Activated CD8-positive, alpha-beta T cell treated with anti-CD3 and anti-CD28 coated beads, Interleukin-2, amount 10 ng/mL, durations not matched to agents 7 days and 5 days (primary cell): ENCODE measurements around the gene ATP2B3. TPM values are rescaled to one million over a fixed set of nuclear protein-coding genes. Genes with fewer than 3 reads are reported as not detected.

ENCODE experiments used
- ATAC-seq: fragments of 150-1000 bp; cut with Tn5 transposase; one replicate; pipeline ENCODE4 v1.10.0; 2021; ENCODE audit warnings: moderate library complexity
- CTCF ChIA-PET: fragments of 350-600 bp; sonication (Branson Sonifier 250); formaldehyde crosslinking; loops from one replicate; lab custom pipeline; 2021; ENCODE audit warnings: antibody characterized with exemption; lab: Charles Lee
- POLR2A ChIA-PET: fragments of 350-600 bp; sonication (Branson Sonifier 250); formaldehyde crosslinking; loops from one replicate; lab custom pipeline; 2021; ENCODE audit warnings: antibody characterized with exemption; lab: Charles Lee
- DNase-seq: peaks from one replicate; pipeline ENCODE4 v3.0.0-alpha.2; 2020
- H3K27ac Mint-ChIP-seq: one replicate; pipeline ENCODE4 v1.8.0; 2021; ENCODE audit warnings: mild to moderate bottlenecking, mixed read lengths
- H3K27me3 Mint-ChIP-seq: one replicate; pipeline ENCODE4 v1.8.0; 2021; ENCODE audit warnings: low read depth, mixed read lengths
- H3K36me3 Mint-ChIP-seq: one replicate; pipeline ENCODE4 v1.8.0; 2021; ENCODE audit warnings: low read depth, mixed read lengths
- H3K4me1 Mint-ChIP-seq: one replicate; pipeline ENCODE4 v1.8.0; 2021; ENCODE audit warnings: low read depth, mixed read lengths
- H3K4me3 Mint-ChIP-seq: one replicate; pipeline ENCODE4 v1.8.0; 2021; ENCODE audit warnings: mild to moderate bottlenecking, mixed read lengths
- H3K9me3 Mint-ChIP-seq: one replicate; pipeline ENCODE4 v1.8.0; 2022; ENCODE audit warnings: mixed read lengths; ENCODE audit not compliant: insufficient read depth
- total RNA-seq, 2 experiments: library from RNA; stranded (reverse); gene quantifications; one replicate each; pipeline ENCODE4 v1.2.3, GENCODE V29; 2021

ATP2B3 gene
- total RNA-seq, 2 experiments from 2014 or later, result not detected

DNA sequence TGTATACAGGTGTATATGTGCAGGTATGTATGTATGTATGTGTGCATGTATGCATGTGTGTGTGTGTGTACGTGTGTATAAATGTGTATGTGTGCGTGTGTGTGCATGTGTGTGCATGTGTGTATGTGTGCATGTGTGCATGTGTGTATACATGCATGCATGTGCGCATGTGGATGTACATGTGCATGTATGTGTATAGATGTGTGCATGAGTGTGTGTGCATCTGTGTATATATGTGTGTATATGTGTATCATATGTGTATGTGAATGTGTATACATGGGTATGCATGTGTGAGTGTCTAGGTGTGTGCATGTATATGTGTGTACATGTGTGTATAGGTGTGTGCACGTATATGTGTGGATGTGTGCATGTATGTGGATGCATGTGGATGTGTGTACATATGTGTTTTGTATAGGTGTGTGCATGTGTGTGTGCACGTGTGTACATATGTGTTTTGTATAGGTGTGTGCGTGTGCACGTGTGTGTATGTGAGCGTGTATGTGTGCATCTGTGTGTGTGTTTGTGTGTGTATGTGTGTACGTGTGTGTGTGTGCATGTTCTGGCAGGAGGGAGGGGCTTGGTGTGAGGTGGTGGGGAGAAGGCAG lies 16.7 kb upstream of the ATP2B3 start:
- POLR2A ChIA-PET, result no interaction called here
- Mint-ChIP-seq H3K4me1 (no peaks in the 10 kb centered on the region), H3K27me3 (no peaks in the 10 kb centered on the region), H3K36me3 (no peaks in the 10 kb centered on the region), H3K4me3 (no peak overlapping the region), H3K9me3 (no peaks in the 10 kb centered on the region), H3K27ac (no peak overlapping the region)
- ATAC-seq (no peak), DNase-seq (no peak)
- CTCF ChIA-PET, result no interaction called here

DNA sequence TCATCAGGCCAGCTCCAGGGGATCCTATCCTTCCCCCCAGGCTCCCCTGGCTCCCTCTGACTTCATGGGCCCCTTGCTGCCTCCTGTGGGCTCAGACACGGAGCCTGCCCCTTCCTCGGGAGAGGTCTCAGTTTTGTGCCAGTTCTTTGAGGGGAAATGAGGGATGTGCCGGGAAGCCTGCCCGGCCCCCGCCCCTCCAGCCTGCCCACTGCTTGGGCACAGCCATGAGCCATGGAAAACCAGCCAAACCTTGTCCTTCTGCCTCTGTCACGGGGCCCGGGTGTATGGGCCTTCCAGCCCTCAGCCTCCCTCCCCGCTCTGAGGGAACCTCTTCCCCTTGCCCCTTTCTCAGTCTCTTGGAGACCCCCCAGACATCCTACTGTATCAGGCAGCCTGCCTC lies 15.9 kb upstream of the ATP2B3 start:
- ATAC-seq, result no peak
- Mint-ChIP-seq H3K9me3 (no peaks in the 10 kb centered on the region), H3K27me3 (no peaks in the 10 kb centered on the region), H3K4me3 (no peak overlapping the region), H3K27ac (no peak overlapping the region), H3K4me1 (no peaks in the 10 kb centered on the region), H3K36me3 (no peaks in the 10 kb centered on the region)
- CTCF ChIA-PET, result no interaction called here
- POLR2A ChIA-PET, result no interaction called here
- no peak for DNase-seq

- no peaks in the 10 kb centered on the region for H3K9me3 Mint-ChIP-seq
- no peaks in the 10 kb centered on the region for H3K4me1 Mint-ChIP-seq
- no peak overlapping the region for H3K4me3 Mint-ChIP-seq
- CTCF ChIA-PET, result no interaction called here
- ATAC-seq (no peak), DNase-seq (no peak)
- POLR2A ChIA-PET, result no interaction called here
- H3K27ac Mint-ChIP-seq, result no peak overlapping the region
- no peaks in the 10 kb centered on the region for H3K36me3 Mint-ChIP-seq
- no peaks in the 10 kb centered on the region for H3K27me3 Mint-ChIP-seq
Measured at GRCh38 chrX:153502131-153502530, 15.3 kb upstream of the ATP2B3 start.

- POLR2A ChIA-PET, result no interaction called here
- no peak overlapping the region for H3K4me3 Mint-ChIP-seq
- H3K9me3 Mint-ChIP-seq, result no peaks in the 10 kb centered on the region
- H3K27ac Mint-ChIP-seq, result no peak overlapping the region
- H3K36me3 Mint-ChIP-seq, result no peaks in the 10 kb centered on the region
- ATAC-seq, result no peak
- H3K4me1 Mint-ChIP-seq, result peaks cover 4% of the 10 kb centered on the region
- CTCF ChIA-PET, result no interaction called here
- no peaks in the 10 kb centered on the region for H3K27me3 Mint-ChIP-seq
- DNase-seq, result no peak
Measured at GRCh38 chrX:153502796-153503195, 14.6 kb upstream of the ATP2B3 start.

- Mint-ChIP-seq H3K4me3 (no peak overlapping the region), H3K9me3 (no peaks in the 10 kb centered on the region), H3K36me3 (no peaks in the 10 kb centered on the region), H3K27me3 (no peaks in the 10 kb centered on the region), H3K4me1 (peaks cover 6% of the 10 kb centered on the region), H3K27ac (no peak overlapping the region)
- ChIA-PET POLR2A (no interaction called here), CTCF (no interaction called here)
- no peak for DNase-seq
- ATAC-seq, result no peak
Measured at GRCh38 chrX:153504445-153505016, 12.9 kb upstream of the ATP2B3 start.

DNA sequence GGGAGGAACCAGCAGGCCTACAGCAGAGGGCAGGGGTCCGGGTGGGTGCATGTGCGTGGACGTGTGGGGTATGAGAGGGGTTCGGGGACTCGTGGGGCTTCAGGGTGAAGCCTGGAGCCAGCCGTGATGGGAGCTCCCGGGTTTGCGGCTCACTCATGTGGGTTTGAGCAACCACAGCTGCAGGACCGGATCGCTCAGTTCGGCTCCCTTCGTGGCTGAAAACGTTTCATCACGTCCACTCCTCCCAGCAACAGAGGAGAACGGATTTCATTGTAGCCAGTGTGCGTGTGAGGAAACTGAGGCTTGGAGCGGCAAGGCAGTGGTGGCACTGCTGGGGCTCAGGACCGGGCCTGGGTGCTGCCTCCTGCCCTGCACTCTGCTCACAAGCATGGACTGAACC lies 12.1 kb upstream of the ATP2B3 start:
- H3K36me3 Mint-ChIP-seq, result no peaks in the 10 kb centered on the region
- DNase-seq, result no peak
- ChIA-PET POLR2A (no interaction called here), CTCF (interaction anchor here (2.8 to 2.9 kb wide), 2 partner anchors 34 to 45 kb away, joined by 14 to 38 read pairs; partner anchors contain the start of gene HAUS7)
- H3K27me3 Mint-ChIP-seq, result no peaks in the 10 kb centered on the region
- no peak overlapping the region for H3K4me3 Mint-ChIP-seq
- peaks cover 6% of the 10 kb centered on the region for H3K4me1 Mint-ChIP-seq
- no peak for ATAC-seq
- H3K27ac Mint-ChIP-seq, result no peak overlapping the region
- H3K9me3 Mint-ChIP-seq, result no peaks in the 10 kb centered on the region

DNA sequence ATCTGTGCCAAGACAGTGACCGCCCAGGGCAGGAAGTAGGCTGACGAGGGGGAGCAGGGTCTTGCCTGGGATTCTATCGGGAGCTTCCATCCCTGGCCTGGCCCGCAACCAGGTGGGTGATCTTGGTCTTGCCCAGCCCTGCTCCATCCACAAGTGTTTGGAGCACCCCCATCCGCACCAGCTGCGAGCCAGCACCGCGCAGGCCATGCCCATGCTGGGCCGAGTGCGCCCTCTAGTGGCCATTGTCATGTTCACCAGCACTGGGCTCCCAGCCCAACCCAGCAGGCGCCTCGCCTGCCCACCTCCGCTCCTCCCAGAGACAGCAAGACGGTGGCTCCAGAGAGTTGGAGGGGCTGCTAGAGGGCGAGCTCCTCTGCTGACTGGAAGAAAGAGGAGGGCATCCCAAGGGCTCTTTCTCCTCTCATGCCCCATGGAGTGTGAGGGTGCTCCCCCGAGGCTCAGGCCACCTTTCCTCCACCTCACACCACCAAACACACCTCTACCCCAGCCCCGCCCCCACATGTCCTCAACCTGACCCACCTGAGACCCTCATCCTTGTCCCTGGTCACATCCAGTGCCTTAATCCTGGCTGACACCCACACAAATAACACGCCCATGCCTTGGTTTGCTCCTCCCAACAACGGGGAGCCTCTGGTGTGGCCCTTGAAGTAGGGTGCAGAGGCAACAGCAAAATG lies 9.8 kb upstream of the ATP2B3 start:
- ChIA-PET POLR2A (no interaction called here), CTCF (interaction anchor here (1.0 to 2.9 kb wide), 10 partner anchors 8 to 566 kb away, joined by 3 to 38 read pairs (median 4); partner anchors contain the start of gene HAUS7)
- DNase-seq (peak; percentile 85), ATAC-seq (peak; percentile 100)
- Mint-ChIP-seq H3K36me3 (no peaks in the 10 kb centered on the region), H3K27me3 (no peaks in the 10 kb centered on the region), H3K4me3 (no peak overlapping the region), H3K9me3 (no peaks in the 10 kb centered on the region), H3K27ac (no peak overlapping the region), H3K4me1 (peaks cover 6% of the 10 kb centered on the region)

DNA sequence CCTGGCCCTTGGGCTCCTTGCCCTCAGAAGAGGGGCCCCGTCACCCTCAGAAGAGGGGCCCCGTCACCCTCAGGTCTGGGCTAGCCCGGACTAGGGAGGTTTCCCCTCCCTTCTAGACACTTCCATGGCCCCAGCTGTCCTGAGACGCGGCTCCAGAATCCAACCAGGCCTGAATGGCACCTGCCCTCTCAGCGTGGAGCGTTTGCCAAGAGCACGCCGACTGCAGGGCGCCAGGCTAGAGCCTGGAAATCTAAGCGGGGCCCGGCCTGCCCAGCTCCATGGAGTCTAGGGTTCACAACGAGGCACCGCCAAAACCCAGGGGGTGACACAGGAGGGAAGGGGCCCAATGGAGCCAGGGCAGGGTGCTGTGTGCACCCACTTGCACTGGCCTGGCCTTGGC lies 7.8 kb upstream of the ATP2B3 start:
- Mint-ChIP-seq H3K36me3 (no peaks in the 10 kb centered on the region), H3K9me3 (no peaks in the 10 kb centered on the region), H3K4me1 (peaks cover 6% of the 10 kb centered on the region), H3K27ac (no peak overlapping the region), H3K4me3 (no peak overlapping the region), H3K27me3 (no peaks in the 10 kb centered on the region)
- ATAC-seq, result no peak
- DNase-seq, result no peak
- POLR2A ChIA-PET, result interaction anchor here (0.7 kb wide), 1 partner anchor 12 kb away, joined by 4 read pairs; no protein-coding TSS in a partner anchor
- CTCF ChIA-PET, result no interaction called here

DNA sequence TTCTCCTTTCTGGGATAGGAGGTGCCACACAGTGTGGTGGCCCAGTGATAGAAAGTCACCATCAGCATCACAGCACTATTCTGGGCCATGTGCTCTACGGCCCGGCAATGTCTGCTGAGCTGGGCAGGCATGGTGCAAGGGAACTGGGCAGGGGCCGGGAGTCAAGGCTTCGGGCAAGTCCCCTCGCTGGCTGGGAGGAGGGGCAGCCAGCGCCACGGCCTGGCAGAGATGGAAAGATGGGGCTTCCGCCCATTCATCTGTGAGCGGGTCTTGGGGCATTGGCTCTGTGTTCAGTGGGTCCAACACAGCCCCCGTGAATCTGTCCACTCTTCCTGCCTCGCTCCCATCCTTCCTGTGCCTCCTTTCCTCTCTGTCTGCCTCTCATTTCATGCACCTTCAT lies 7.1 kb upstream of the ATP2B3 start:
- no peak for ATAC-seq
- H3K9me3 Mint-ChIP-seq, result no peaks in the 10 kb centered on the region
- CTCF ChIA-PET, result interaction anchor here (1.8 kb wide), 1 partner anchor 478 kb away, joined by 5 read pairs; no protein-coding TSS in a partner anchor

DNA sequence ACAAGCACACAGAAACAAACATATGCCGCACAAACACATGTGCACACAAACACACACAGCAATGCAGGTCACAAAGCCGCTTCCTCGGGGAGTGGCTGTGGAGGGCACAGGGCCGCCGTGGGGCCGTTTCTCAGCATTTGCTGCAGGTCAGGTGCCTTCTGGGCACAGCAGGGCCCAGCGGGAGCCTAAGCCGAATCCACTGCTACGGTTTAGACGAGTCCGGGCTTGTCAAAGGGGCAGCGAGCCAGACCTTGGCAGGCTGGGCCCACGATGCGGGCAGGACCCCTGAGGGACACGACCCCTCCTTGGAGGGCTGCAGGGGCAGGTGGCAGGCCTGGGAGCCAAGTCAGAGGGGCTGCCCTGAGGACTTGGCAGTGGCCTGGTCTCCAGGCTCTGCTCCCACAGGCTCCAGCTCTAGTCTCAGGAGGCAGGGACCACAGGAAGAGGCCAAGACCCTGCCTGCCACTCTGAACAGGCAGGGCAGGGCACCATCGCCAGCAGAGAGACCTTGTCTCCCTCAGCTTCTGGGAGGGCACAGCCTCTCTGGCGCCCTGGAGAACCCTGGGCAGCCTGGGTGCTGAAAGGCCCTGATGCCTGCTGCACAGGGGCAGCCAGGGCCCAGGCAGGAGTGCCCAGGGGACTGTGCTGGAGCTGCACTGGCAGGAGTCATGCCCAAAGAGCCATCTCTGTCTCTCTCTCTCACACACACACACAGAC lies 5.5 kb upstream of the ATP2B3 start:
- CTCF ChIA-PET, result interaction anchor here (1.8 kb wide), 1 partner anchor 479 kb away, joined by 5 read pairs; no protein-coding TSS in a partner anchor
- Mint-ChIP-seq H3K4me1 (peaks cover 6% of the 10 kb centered on the region), H3K9me3 (no peaks in the 10 kb centered on the region), H3K27me3 (peaks cover 8% of the 10 kb centered on the region), H3K36me3 (no peaks in the 10 kb centered on the region), H3K27ac (no peak overlapping the region), H3K4me3 (no peak overlapping the region)
- ATAC-seq (no peak), DNase-seq (no peak)
- POLR2A ChIA-PET, result no interaction called here

More for the DNA sequence above, 7.1 kb upstream of the ATP2B3 start:
- no peak for DNase-seq
- Mint-ChIP-seq H3K27me3 (no peaks in the 10 kb centered on the region), H3K27ac (no peak overlapping the region), H3K4me3 (no peak overlapping the region), H3K36me3 (no peaks in the 10 kb centered on the region), H3K4me1 (peaks cover 6% of the 10 kb centered on the region)
- POLR2A ChIA-PET, result no interaction called here

DNA sequence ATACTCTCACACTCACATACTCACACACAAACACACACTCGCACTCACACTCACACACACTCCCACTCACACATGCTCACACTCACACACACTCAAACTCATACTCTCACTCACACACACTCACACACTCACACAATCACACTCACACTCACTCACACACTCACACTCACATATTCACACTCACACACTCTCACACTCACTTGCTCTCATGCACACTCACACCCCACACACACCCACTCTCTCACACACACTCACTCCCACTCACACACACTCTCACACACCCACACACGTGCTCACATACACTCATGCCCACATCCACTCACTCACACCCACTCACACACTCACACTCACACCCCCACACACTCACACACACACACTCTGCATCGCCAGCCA lies 4.9 kb upstream of the ATP2B3 start:
- ChIA-PET POLR2A (no interaction called here), CTCF (no interaction called here)
- peaks cover 11% of the 10 kb centered on the region for H3K27me3 Mint-ChIP-seq
- no peaks in the 10 kb centered on the region for H3K9me3 Mint-ChIP-seq
- H3K27ac Mint-ChIP-seq, result no peak overlapping the region
- H3K36me3 Mint-ChIP-seq, result no peaks in the 10 kb centered on the region
- no peak overlapping the region for H3K4me3 Mint-ChIP-seq
- peaks cover 4% of the 10 kb centered on the region for H3K4me1 Mint-ChIP-seq
- DNase-seq (no peak), ATAC-seq (no peak)

- Mint-ChIP-seq H3K27me3 (peaks cover 12% of the 10 kb centered on the region), H3K4me1 (peaks cover under 1% of the 10 kb centered on the region), H3K36me3 (no peaks in the 10 kb centered on the region), H3K9me3 (no peaks in the 10 kb centered on the region), H3K4me3 (no peak overlapping the region), H3K27ac (no peak overlapping the region)
- POLR2A ChIA-PET, result no interaction called here
- ATAC-seq (no peak), DNase-seq (no peak)
- CTCF ChIA-PET, result no interaction called here
Measured at GRCh38 chrX:153513265-153513664, 4.2 kb upstream of the ATP2B3 start.
